GM12891 (cell line): ENCODE measurements around the gene WRNIP1.

ENCODE experiments used
- DNase-seq: peaks from one replicate; pipeline ENCODE4 v3.0.0; 2011; ENCODE audit warnings: low spot score; ENCODE audit not compliant: insufficient read length
- FAIRE-seq: peaks from 2 replicates; lab custom pipeline; 2011; peaks lifted over from hg19 to GRCh38; lab: Jason Lieb, UNC
- PAX5 ChIP-seq: IDR thresholded peaks from 2 replicates; pipeline ENCODE4 v1.6.1; 2011; ENCODE audit warnings: low read length, moderate library complexity, mild to moderate bottlenecking; ENCODE audit not compliant: insufficient read depth, severe bottlenecking
- POLR2A ChIP-seq: IDR thresholded peaks from 2 replicates; pipeline ENCODE4 v1.6.1; 2011; ENCODE audit warnings: low read depth, low read length, control low read depth
- POLR2AphosphoS5 ChIP-seq: IDR thresholded peaks from 2 replicates; pipeline ENCODE4 v1.6.1; 2011; ENCODE audit warnings: low read depth, low read length, control low read depth
- POU2F2 ChIP-seq: IDR thresholded peaks from 2 replicates; pipeline ENCODE4 v1.6.1; 2011; ENCODE audit warnings: low read depth, mild to moderate bottlenecking, control low read depth, low read length, moderate library complexity
- SPI1 ChIP-seq: IDR thresholded peaks from 2 replicates; pipeline ENCODE4 v1.6.1; 2011; ENCODE audit warnings: low read depth, low read length, control low read depth
- TAF1 ChIP-seq: IDR thresholded peaks from 2 replicates; pipeline ENCODE4 v1.6.1; 2011; ENCODE audit warnings: low read depth, low read length, control low read depth

The WRNIP1 gene

GRCh38 chr6:2827142-2827541 is 61.9 kb downstream of the WRNIP1 start:
- FAIRE-seq (no peak), DNase-seq (no peak)
- TF ChIP-seq POLR2A (no peak), PAX5 (no peak), POU2F2 (no peak), TAF1 (no peak), POLR2AphosphoS5 (no peak), SPI1 (no peak)

GRCh38 chr6:2828629-2829028 is 63.4 kb downstream of the WRNIP1 start:
- FAIRE-seq (no peak), DNase-seq (no peak)
- TF ChIP-seq SPI1 (no peak), POLR2AphosphoS5 (no peak), POLR2A (no peak), TAF1 (no peak), PAX5 (no peak), POU2F2 (no peak)

DNA sequence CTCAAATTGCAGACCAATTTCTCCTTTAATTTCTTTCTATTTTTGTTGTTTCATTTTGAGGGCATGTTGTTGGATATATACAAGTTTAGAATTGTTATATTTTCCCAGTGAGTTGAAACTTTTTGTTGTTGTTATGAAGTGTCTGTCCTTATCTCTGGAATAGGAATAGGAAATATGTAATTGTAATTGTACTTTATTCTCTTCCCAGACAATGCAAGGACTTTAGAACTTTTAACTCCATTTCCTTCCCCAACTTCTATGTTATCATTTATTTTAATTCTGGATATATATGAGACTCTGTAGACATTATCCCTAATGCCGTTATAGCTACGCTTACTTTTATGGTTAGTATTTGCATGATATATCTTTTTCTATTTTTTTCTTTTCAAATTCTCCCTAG is 64.1 kb downstream of the WRNIP1 start:
- DNase-seq (no peak), FAIRE-seq (no peak)
- no peak for TF ChIP-seq TAF1

DNA sequence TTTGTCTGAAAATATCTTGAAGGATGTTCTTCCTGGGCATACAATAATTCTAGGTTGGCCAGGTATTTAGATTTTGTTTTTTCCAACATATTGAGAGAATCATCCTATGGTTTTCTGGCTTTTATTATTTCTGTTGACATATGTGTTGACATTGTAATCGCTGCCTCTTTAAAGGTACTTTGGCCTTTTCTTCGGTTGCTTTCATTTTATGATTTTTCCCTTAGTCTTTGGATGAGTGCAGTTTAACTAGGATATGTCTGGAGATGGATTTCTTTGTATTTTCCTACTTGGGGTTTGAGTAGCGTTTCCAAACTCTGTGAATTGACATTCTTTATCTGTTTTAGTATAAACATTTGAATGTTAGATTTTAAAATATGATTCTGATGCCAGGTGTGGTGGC is 65.0 kb downstream of the WRNIP1 start:
- DNase-seq (no peak), FAIRE-seq (no peak)
- TF ChIP-seq POLR2A (no peak), POU2F2 (no peak), SPI1 (no peak), POLR2AphosphoS5 (no peak), TAF1 (no peak), PAX5 (no peak)

DNA sequence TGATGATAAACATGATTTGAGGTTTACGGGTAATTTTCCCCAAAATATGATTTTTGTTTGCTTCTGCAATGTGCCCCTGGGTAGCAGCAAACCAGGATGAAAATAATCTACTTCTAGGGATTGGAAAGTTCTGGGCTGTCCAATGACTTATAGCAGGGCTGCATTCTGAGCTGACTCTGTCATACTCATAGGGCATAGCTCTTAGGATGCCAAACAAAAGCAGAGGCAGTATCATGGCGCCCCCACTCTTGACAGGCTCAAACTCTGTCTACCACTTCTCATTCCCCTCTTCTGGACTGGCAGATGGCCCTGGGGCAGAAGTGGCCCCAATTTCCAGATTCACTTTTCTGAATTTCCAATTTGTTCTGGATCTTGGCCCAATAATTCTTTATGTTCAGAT is 66.2 kb downstream of the WRNIP1 start:
- no peak for DNase-seq
- FAIRE-seq, result no peak
- TF ChIP-seq POLR2AphosphoS5 (no peak), TAF1 (no peak), PAX5 (no peak)

DNA sequence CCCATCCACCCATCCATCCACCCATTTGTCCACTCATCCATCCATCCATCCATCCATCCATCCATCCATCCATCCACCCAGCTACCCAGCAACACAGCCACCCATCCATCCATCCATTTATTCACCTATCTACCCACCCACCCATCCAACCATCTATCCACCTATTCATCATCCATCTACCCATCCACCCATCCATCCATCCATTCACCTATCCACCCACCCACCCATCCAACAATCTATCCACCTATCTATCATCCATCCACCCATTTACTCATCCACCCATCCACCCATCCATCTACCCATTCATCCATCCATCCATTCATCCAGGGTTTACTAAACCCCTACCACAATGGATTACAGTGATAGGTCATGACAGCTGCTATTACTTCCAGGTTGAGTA is 69.1 kb downstream of the WRNIP1 start:
- FAIRE-seq (no peak), DNase-seq (no peak)
- TF ChIP-seq PAX5 (no peak), POLR2AphosphoS5 (no peak), POU2F2 (no peak)
